Upper lobe of left lung (tissue), 6 donors: ENCODE results near the gene EEPD1. TPM values are rescaled to one million over a fixed set of nuclear protein-coding genes. Genes with fewer than 3 reads are reported as not detected.

Source experiments
- ATAC-seq, 2 donors: fragments of 200-7000 bp; cut with Tn5 transposase; one replicate each; pipeline ENCODE4 v1.9.1; 2022; ENCODE audit warnings: mild to moderate bottlenecking in 2 of 2, moderate library complexity in 2 of 2; ENCODE audit not compliant: low FRiP score in 2 of 2
- DNase-seq, 2 donors: peaks; one replicate each; pipeline ENCODE4 v3.0.0-alpha.2; 2019 to 2020
- H3K27ac ChIP-seq, 4 donors: fragments of 200-600 bp; sonication (generic); one replicate each; pipeline ENCODE4 v1.5.1; 2016 to 2019
- H3K27me3 ChIP-seq, 4 donors: fragments of 200-600 bp; sonication (generic); one replicate each; pipeline ENCODE4 v1.5.1; 2017 to 2019
- H3K36me3 ChIP-seq, 4 donors: fragments of 200-600 bp; sonication (generic); one replicate each; pipeline ENCODE4 v1.5.1; 2016 to 2019
- H3K4me1 ChIP-seq, 4 donors: fragments of 200-600 bp; sonication (generic); one replicate each; pipeline ENCODE4 v1.5.1; 2018 to 2019
- H3K4me3 ChIP-seq, 4 donors: fragments of 200-600 bp; sonication (generic); one replicate each; pipeline ENCODE4 v1.5.1; 2017 to 2019; ENCODE audit warnings: mild to moderate bottlenecking in 2 of 4, moderate library complexity in 1 of 4
- H3K9me3 ChIP-seq, 4 donors: fragments of 200-600 bp; sonication (generic); one replicate each; pipeline ENCODE4 v1.5.1; 2018 to 2019
- CTCF ChIP-seq, 6 experiments: fragments of 450-650 bp in 4 of 6; fragments of 200-600 bp in 2 of 6; sonication (generic) in 2 of 6; IDR thresholded peaks; one replicate each; pipeline ENCODE4 v1.5.1; 2016 to 2019; ENCODE audit warnings: antibody characterized with exemption in 6 of 6
- EP300 ChIP-seq, 4 donors: sonication (generic); formaldehyde crosslinking; IDR thresholded peaks; one replicate each; pipeline ENCODE4 v1.5.1; 2017; ENCODE audit warnings: antibody characterized with exemption in 4 of 4, control low read depth in 2 of 4
- POLR2A ChIP-seq, 4 donors: fragments of 450-650 bp; IDR thresholded peaks; one replicate each; pipeline ENCODE4 v1.5.1; 2016 to 2017; ENCODE audit warnings: antibody characterized with exemption in 4 of 4, mild to moderate bottlenecking in 2 of 4
- POLR2AphosphoS5 ChIP-seq, 2 donors: sonication (generic); formaldehyde crosslinking; IDR thresholded peaks; one replicate each; pipeline ENCODE4 v1.5.1; 2017; ENCODE audit warnings: antibody characterized with exemption in 2 of 2
- WGBS, 2 donors: methylation state at CpG; one replicate each; pipeline ENCODE4 v1.1.5; 2017 to 2018; 5-methylcytosine and 5-hydroxymethylcytosine counted together
- total RNA-seq, 6 donors: library from RNA; depleted of rRNA in 4 of 6; stranded (reverse); fragments of >200 nt in 4 of 6; gene quantifications; one replicate each; pipeline versions ENCODE4 v1.1.0 to v1.2.1, GENCODE V29; 2016 to 2021
- donor health status: DM: no; HTN: no; CAD: no; lungs with moderate emphysema.
- donor health status: DM: no; HTN: yes; CAD: no; lungs with severe emphysema.

EEPD1 gene
- total RNA-seq, 6 donors from 2014 or later: 5.9 to 25.1 (median 11.2) TPM

DNA sequence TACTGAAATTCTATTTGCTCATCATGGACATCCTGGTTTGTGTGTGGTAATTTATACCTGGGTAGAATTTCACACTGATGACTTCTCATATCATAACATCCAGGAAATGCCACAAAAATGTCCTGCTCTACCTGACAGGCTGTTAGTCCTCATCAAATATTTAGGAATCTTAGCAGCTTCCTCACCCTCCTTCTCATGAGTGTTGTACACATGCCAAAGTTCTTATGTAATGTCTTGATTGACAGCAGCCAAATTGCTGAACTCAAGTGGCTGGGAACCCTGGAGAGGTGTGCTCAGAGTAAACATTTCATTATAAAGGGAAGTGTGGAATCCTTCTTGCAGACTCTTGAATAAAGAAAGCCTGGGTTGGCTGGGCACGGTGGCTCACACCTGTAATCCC is 8.9 kb downstream of the EEPD1 start:
- Histone ChIP-seq H3K4me1 (peaks cover 2 to 19% (median 10%) of the 10 kb centered on the region in 4 donors), H3K36me3 (no peaks in the 10 kb centered on the region), H3K27ac (no peak overlapping the region), H3K4me3 (no peak overlapping the region), H3K9me3 (no peaks in the 10 kb centered on the region), H3K27me3 (no peaks in the 10 kb centered on the region)
- TF ChIP-seq CTCF (IDR thresholded peaks at IDR 0.05): no peak
- no peak for TF ChIP-seq POLR2A (IDR thresholded peaks at IDR 0.05)
- TF ChIP-seq EP300 (IDR thresholded peaks at IDR 0.05): no peak
- TF ChIP-seq POLR2AphosphoS5 (IDR thresholded peaks at IDR 0.05): no peak
- no peak for DNase-seq
- 47 to 75% methylated on average over 1 of the region's 1 CpG for WGBS, 2 donors
- ATAC-seq: no peak

DNA sequence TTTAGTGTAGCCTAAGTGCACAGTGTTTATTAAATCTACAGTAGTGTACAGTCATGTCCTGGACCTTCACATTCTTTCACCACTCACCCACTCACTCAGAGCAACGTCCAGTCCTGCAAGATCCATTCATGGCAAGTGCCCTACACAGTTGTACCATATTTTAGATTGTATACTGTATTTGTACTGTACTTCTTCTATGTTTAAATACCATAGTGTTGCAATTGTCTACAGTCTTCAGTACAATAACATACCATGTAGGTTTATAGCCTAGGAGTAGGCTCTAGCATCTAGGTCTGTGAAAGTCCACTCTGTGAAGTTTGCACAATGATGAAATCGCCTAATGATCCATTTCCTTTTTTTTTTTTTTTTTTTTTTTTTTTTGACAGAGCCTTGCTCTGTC is 12.0 kb downstream of the EEPD1 start:
- Histone ChIP-seq H3K36me3 (no peaks in the 10 kb centered on the region), H3K4me1 (peaks cover 0 to 13% (median 6%) of the 10 kb centered on the region in 4 donors), H3K4me3 (no peak overlapping the region), H3K27ac (no peak overlapping the region), H3K27me3 (no peaks in the 10 kb centered on the region), H3K9me3 (no peaks in the 10 kb centered on the region)
- DNase-seq: no peak
- TF ChIP-seq CTCF (IDR thresholded peaks at IDR 0.05) (no peak), EP300 (IDR thresholded peaks at IDR 0.05) (no peak), POLR2A (IDR thresholded peaks at IDR 0.05) (no peak), POLR2AphosphoS5 (IDR thresholded peaks at IDR 0.05) (no peak)
- WGBS, 2 donors: 31 to 35% methylated on average over 2 of the region's 2 CpGs
- ATAC-seq: peak; percentile 53 to 56

DNA sequence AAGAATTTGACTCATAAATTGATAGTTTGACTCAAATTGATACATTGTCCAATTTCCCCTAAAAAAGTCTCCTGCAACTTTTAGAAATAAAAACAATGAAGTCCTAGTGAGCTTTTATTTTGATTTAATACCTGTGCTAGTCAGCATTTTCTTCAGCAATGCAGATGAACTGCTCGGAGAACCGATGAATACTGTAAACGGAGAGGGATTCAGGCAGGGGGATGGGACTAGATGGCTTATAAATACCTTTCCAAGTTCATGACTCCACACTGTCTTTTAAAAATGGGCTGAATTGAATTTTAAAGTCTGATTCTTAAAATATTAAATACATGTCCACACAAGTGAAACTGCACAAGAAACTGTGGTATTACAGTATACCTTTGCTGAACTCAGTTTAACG is 12.7 kb downstream of the EEPD1 start:
- ATAC-seq: no peak

GRCh38 chr7:36167403-36168050 is 14.5 kb downstream of the EEPD1 start:
- H3K36me3 ChIP-seq: no peaks in the 10 kb centered on the region
- WGBS, 2 donors: 90 to 97% methylated on average over 12 of the region's 12 CpGs
- ATAC-seq: no peak
- DNase-seq: no peak
- no peaks in the 10 kb centered on the region for H3K27me3 ChIP-seq
- TF ChIP-seq EP300 (IDR thresholded peaks at IDR 0.05) (no peak), CTCF (IDR thresholded peaks at IDR 0.05) (no peak), POLR2AphosphoS5 (IDR thresholded peaks at IDR 0.05) (no peak), POLR2A (IDR thresholded peaks at IDR 0.05) (no peak)
- no peak overlapping the region for H3K4me3 ChIP-seq
- no peak overlapping the region for H3K27ac ChIP-seq
- H3K9me3 ChIP-seq: no peaks in the 10 kb centered on the region
- H3K4me1 ChIP-seq: peaks cover 0 to 7% (median 1%) of the 10 kb centered on the region in 4 donors

More for the DNA sequence above, 12.7 kb downstream of the EEPD1 start:
- 93 to 98% methylated on average over 4 of the region's 4 CpGs for WGBS, 2 donors
- Histone ChIP-seq H3K27ac (no peak overlapping the region), H3K9me3 (no peaks in the 10 kb centered on the region), H3K4me1 (peaks cover 0 to 13% (median 6%) of the 10 kb centered on the region in 4 donors), H3K36me3 (no peaks in the 10 kb centered on the region), H3K27me3 (no peaks in the 10 kb centered on the region), H3K4me3 (no peak overlapping the region)
- no peak for TF ChIP-seq EP300 (IDR thresholded peaks at IDR 0.05)
- TF ChIP-seq POLR2A (IDR thresholded peaks at IDR 0.05): no peak
- TF ChIP-seq CTCF (IDR thresholded peaks at IDR 0.05): no peak
- TF ChIP-seq POLR2AphosphoS5 (IDR thresholded peaks at IDR 0.05): no peak
- no peak for DNase-seq

DNA sequence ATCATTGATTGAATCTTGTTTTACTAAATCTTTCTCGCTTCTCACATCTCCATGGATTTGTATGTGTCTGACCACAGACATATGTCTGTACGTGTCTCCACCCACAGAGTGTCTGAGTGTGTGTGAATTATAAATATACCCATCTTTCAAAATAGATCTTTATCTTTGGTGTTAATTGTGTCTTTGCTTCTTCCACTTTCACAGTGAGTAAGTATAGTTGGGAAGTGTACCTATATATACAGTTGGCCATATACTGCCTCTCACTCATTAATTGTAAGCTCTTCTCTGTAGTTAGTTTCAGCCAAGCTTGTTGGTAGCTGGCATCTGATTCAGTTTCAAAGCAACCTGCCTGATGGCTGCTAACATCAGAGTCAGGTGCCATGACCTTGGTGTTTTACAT is 18.4 kb downstream of the EEPD1 start:
- TF ChIP-seq EP300 (IDR thresholded peaks at IDR 0.05) (no peak), POLR2A (IDR thresholded peaks at IDR 0.05) (no peak), POLR2AphosphoS5 (IDR thresholded peaks at IDR 0.05) (no peak), CTCF (IDR thresholded peaks at IDR 0.05) (no peak)
- no peaks in the 10 kb centered on the region for H3K27me3 ChIP-seq
- no peaks in the 10 kb centered on the region for H3K36me3 ChIP-seq
- H3K4me3 ChIP-seq: no peak overlapping the region
- peaks cover 0 to 13% (median 6%) of the 10 kb centered on the region in 4 donors for H3K4me1 ChIP-seq
- 26% methylated on average over 2 of the region's 2 CpGs for WGBS, 2 donors
- DNase-seq: no peak
- H3K9me3 ChIP-seq: no peaks in the 10 kb centered on the region
- no peak for ATAC-seq
- no peak overlapping the region for H3K27ac ChIP-seq
